HG03469 (cell line): ENCODE data around the gene ZNF697.
"Not testable (repeated sequence)": the region's sequence is repeated elsewhere in the genome, so short reads cannot be mapped to it uniquely, and the experiment has no call there.

Experiments used
- ATAC-seq: cut with Tn5 transposase; IDR thresholded peaks from one replicate; pipeline ENCODE4 v1.9.1; 2021; ENCODE audit warnings: mild to moderate bottlenecking, moderate library complexity, moderate number of reproducible peaks; ENCODE audit not compliant: unreplicated experiment

ZNF697 gene

GRCh38 chr1:119632103-119632490, 16.0 kb downstream of the ZNF697 start:
- ATAC-seq = no peak

DNA sequence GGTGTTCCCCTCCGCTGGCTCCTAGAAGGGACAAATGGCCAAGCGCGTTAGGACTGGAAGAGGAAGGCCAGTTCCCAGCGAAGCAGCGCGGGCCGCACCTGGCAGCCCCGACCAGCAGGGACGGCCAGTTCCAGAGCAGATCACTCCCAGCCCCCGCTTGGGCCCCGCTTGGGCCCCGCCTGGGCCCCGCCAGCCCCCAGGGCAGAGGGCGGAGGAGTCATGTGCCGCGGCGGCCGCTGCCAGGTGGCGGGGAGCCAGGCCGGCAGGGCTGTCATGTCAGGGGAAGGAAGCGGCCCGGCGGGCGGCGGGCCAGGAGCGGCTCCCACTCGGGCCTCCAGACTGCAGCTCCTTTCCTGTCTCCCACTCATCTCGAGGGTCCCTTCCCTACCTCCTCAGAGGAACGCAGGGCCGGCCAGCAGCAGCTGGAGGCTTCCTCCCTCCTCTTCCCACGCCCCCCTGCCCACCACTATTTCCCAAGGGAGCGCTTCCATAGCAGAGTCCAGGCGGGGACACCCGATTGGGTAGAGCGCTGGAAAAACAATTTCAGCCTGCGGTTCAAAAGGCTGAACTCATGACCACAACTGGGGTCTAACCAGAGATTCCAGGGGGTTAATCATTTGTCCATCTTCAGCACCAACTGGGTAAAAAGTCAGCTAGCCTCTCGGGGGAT, 16.5 kb downstream of the ZNF697 start:
- ATAC-seq = no peak

DNA sequence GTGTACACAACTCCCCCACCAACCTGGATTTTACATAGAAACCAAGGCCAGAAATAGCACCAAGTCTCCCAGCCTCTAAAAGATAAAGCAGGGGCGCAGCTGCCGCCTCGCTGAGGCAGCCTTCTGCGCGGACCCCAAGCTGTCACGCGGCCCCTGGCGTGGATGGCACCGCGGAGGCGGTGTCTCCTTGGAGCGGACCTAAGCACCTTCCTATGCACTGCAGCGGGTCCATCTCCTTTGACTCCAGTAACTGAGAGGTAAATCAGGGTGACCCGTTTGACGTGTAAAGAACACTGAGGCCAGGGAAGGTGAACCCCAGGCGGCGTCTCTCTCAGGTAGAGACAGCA, 17.0 kb downstream of the ZNF697 start:
- ATAC-seq = no peak

- no peak for ATAC-seq
Observed at GRCh38 chr1:119626841-119627240, 21.2 kb downstream of the ZNF697 start.

GRCh38 chr1:119626011-119626545, 22.0 kb downstream of the ZNF697 start:
- no peak for ATAC-seq

DNA sequence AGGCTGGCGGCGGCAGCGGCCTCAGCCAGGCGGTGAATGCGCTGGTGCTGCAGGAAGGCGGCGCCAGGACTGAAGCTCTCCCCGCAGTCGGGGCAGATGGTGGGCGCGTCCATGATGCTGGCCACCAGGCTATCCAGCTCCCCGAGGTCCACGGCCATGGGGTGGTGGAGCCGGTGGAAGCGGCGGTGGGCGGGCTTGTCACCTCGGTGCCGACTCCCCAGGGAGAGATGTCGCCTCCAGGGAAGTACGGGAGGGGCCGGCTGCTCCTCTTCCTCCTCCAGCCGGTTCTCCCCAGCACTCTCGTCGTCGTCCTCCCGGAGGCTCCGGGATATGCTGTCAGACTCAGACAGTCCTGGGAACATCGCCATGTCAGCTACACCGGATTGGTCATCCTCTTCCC, 24.4 kb downstream of the ZNF697 start:
- ATAC-seq = no peak

DNA sequence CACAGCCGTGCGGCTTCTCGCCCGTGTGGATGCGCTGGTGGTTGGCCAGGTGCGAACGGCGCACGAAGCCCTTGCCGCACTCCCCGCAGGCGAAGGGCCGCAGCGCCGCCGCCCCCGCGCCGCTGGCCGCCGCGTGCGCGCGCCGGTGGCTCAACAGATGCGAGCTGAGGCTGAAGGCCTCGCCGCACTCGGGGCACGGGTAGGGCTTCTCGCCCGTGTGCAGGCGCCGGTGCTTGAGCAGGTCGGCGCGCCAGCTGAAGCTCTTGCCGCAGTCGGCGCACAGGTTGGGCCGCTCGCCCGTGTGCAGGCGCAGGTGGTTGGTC, 24.9 kb downstream of the ZNF697 start:
- no peak for ATAC-seq

GRCh38 chr1:119622311-119623192, 25.5 kb downstream of the ZNF697 start:
- no peak for ATAC-seq

DNA sequence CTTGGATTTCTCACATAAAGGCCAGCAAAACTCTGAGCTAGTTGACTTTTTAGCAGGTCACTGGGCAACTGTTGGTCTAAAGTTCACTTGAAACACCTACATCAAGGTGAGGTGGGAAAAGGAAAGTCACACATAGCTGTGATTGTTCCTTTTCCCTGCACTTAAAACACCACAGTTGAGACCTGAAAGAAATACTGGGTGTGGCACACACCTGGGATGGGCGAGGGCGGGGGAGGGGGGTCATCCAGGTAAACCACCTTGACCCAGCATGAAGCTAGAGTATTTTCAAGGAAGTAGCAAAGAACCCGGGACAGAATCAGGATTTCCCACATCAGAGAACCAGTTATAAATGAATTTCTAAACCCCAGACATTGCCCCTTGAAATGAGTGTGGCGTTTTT, 26.4 kb downstream of the ZNF697 start:
- ATAC-seq = no peak

DNA sequence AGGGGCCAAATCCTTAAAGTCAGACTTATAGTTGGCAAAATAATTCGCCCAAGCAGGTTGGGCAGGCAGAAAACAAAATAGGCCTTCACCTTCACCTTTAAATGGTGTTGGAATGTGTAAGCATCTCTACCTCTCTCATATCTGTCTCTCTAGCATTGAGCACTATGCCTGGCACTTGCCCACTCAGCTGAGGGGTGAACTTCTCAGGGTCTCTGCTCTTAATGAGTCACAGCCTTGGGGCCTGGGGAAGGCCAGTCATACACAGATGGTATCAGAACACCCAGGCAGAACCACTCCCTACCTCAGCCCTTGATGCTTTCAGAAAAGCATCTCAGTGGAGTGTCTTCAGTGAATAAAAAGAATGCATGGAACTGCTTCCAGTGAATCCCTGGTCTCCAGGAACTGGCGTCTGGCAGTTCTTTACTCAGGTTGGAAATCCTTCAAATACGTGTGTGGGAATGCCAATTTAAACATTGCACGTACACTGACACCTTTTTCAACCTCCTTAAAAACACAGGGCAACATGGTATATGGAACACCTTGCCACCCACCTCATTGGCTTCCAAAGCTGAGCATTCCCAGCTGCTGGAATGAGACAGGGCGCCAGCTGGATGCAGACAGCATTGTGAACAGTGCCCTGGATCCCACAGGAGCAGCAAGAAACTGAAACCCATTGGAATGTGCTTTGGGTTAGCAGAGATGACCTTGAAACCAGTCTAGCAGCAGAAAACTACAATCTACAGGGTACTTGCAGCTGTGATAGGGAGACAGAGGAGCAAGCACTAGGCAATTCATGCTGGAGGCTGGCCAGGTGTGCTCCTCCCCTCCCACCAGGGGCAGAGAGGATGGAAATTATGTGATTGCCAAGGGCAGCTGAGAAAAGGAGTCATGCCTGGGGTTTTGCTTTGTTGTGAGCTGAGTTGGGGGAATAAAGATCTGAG, 30.0 kb downstream of the ZNF697 start:
- ATAC-seq = no peak

GRCh38 chr1:119616748-119617147, 31.3 kb downstream of the ZNF697 start:
- not testable (repeated sequence) for ATAC-seq

GRCh38 chr1:119615100-119615499, 33.0 kb downstream of the ZNF697 start:
- ATAC-seq = not testable (repeated sequence)

- peak; percentile 63 for ATAC-seq
Observed at GRCh38 chr1:119613769-119614720, 34.0 kb downstream of the ZNF697 start.

GRCh38 chr1:119611701-119612113, 36.4 kb downstream of the ZNF697 start:
- ATAC-seq = peak; percentile 43

- not testable (repeated sequence) for ATAC-seq
Observed at GRCh38 chr1:119608816-119609215, 39.2 kb downstream of the ZNF697 start.

- not testable (repeated sequence) for ATAC-seq
Observed at GRCh38 chr1:119607087-119607807, 40.8 kb downstream of the ZNF697 start.

- no peak for ATAC-seq
Observed at GRCh38 chr1:119606394-119606793, 41.7 kb downstream of the ZNF697 start.

DNA sequence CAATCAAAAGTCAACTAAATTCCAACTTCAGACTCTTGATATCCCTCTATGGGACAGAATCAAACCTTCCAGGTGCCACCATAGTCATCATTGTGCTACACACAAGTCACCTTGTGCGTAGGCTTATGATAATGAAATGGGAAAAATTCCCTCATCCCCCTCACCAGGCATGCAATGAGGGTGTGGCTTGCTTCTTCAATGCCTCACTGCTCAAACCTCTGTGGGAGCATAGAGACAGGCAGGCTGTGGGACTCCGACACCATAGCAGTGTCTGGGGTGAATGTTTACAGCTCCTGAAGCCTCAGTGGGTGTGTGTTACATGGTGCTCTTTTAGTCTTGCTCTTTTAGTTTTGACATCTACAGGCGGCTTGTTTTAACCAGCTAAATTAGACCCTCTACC, 42.4 kb downstream of the ZNF697 start:
- no peak for ATAC-seq

- ATAC-seq = not testable (repeated sequence)
Observed at GRCh38 chr1:119605080-119605479, 43.0 kb downstream of the ZNF697 start.
